H1 (cell line): ENCODE data around the gene NCLN. TPM values are rescaled to one million over a fixed set of nuclear protein-coding genes. Genes with fewer than 3 reads are reported as not detected.

Experiments
- CTCF ChIA-PET: fragments of 300-600 bp; sonication (Branson Sonifier 250); formaldehyde crosslinking; loops from one replicate; lab custom pipeline; 2021; ENCODE audit not compliant: partially characterized antibody; lab: Charles Lee
- POLR2A ChIA-PET: fragments of 300-600 bp; sonication (Branson Sonifier 250); formaldehyde crosslinking; loops from one replicate; lab custom pipeline; 2021; ENCODE audit warnings: inconsistent platforms; ENCODE audit not compliant: partially characterized antibody; lab: Charles Lee
- DNase-seq, 2 experiments: peaks; one replicate each; pipeline versions ENCODE4 v3.0.0 to v3.0.0-alpha.2; 2010 to 2022; ENCODE audit warnings: low spot score in 2 of 2, low read depth in 1 of 2, mixed read lengths in 1 of 2
- FAIRE-seq: peaks from 2 replicates; lab custom pipeline; 2011; peaks lifted over from hg19 to GRCh38; lab: Jason Lieb, UNC
- H2AFZ ChIP-seq: 2 replicates; pipeline ENCODE4 v1.8.1; 2012; ENCODE audit warnings: low read length, inconsistent platforms
- H2AK5ac ChIP-seq: 2 replicates; pipeline ENCODE4 v1.6.1; 2013; ENCODE audit warnings: low read depth, low read length
- H2BK120ac ChIP-seq: replicated peaks from 2 replicates; pipeline ENCODE3; 2013; ENCODE audit warnings: low read depth, low read length, inconsistent platforms
- H2BK12ac ChIP-seq: 2 replicates; pipeline ENCODE4 v1.6.1; 2013; ENCODE audit warnings: low read depth, low read length
- H2BK15ac ChIP-seq: 2 replicates; pipeline ENCODE4 v1.6.1; 2013; ENCODE audit warnings: low read length
- H2BK20ac ChIP-seq: 2 replicates; pipeline ENCODE4 v1.6.1; 2013; ENCODE audit warnings: low read length
- H2BK5ac ChIP-seq: 2 replicates; pipeline ENCODE4 v1.6.1; 2013; ENCODE audit warnings: low read depth, low read length
- H3K14ac ChIP-seq: 2 replicates; pipeline ENCODE4 v1.6.1; 2013; ENCODE audit warnings: inconsistent platforms; ENCODE audit not compliant: insufficient read length
- H3K18ac ChIP-seq: 2 replicates; pipeline ENCODE4 v1.6.1; 2013; ENCODE audit warnings: low read length; ENCODE audit errors: extremely low read depth
- H3K23ac ChIP-seq: 2 replicates; pipeline ENCODE4 v1.6.1; 2013; ENCODE audit warnings: inconsistent platforms; ENCODE audit not compliant: insufficient read length
- H3K23me2 ChIP-seq: 2 replicates; pipeline ENCODE4 v1.6.1; 2013; ENCODE audit warnings: low read depth, low read length
- H3K27ac ChIP-seq: 2 replicates; pipeline ENCODE4 v1.6.1; 2011; ENCODE audit warnings: low read depth, low read length, inconsistent platforms
- H3K27me3 ChIP-seq, 4 experiments: replicated peaks in 1 of 4; 1 replicate in 1 of 4; 2 replicates in 3 of 4; pipeline versions ENCODE4 v1.6.1 to v1.8.1; 2011 to 2013; ENCODE audit warnings: low read length in 3 of 4, mild to moderate bottlenecking in 3 of 4, inconsistent platforms in 2 of 4, mixed read lengths in 2 of 4, moderate library complexity in 1 of 4; ENCODE audit not compliant: control insufficient read depth in 3 of 4, insufficient read depth in 3 of 4; ENCODE audit errors: extremely low read depth in 1 of 4
- H3K36me3 ChIP-seq, 4 experiments: 2 replicates each; pipeline versions ENCODE4 v1.6.1 to v1.8.1; 2011 to 2013; ENCODE audit warnings: mild to moderate bottlenecking in 4 of 4, low read length in 3 of 4, moderate library complexity in 2 of 4, control low read depth in 1 of 4, inconsistent platforms in 1 of 4; ENCODE audit not compliant: insufficient read depth in 4 of 4, control insufficient read depth in 2 of 4
- H3K4ac ChIP-seq: replicated peaks from 2 replicates; pipeline ENCODE3; 2013; ENCODE audit warnings: low read length, low read depth, mixed read lengths, inconsistent platforms; ENCODE audit not compliant: insufficient read length
- H3K4me1 ChIP-seq, 4 experiments: replicated peaks in 1 of 4; 1 replicate in 1 of 4; 2 replicates in 3 of 4; pipeline versions ENCODE4 v1.6.1 to v1.8.1; 2011 to 2013; ENCODE audit warnings: low read length in 3 of 4, inconsistent platforms in 2 of 4, mixed read lengths in 1 of 4; ENCODE audit not compliant: insufficient read depth in 4 of 4, control insufficient read depth in 3 of 4
- H3K4me2 ChIP-seq, 2 experiments: 2 replicates each; pipeline versions ENCODE4 v1.6.1 to v1.8.1; 2011 to 2013; ENCODE audit warnings: low read depth in 2 of 2, low read length in 2 of 2, control low read depth in 1 of 2, inconsistent platforms in 1 of 2, mild to moderate bottlenecking in 1 of 2; ENCODE audit not compliant: insufficient read depth in 1 of 2
- H3K4me3 ChIP-seq, 4 experiments: fragments of 200-600, 300-600 bp in 1 of 4; sonication (generic), shearing (Covaris generic), sonication (Bioruptor Twin) in 1 of 4; 2 replicates each; pipeline versions ENCODE4 v1.5.1 to v1.8.1; 2011 to 2016; ENCODE audit warnings: low read length in 4 of 4, low read depth in 3 of 4, control low read depth in 2 of 4, inconsistent platforms in 2 of 4, mild to moderate bottlenecking in 2 of 4, mixed read lengths in 1 of 4, moderate library complexity in 1 of 4; ENCODE audit not compliant: insufficient read depth in 2 of 4; ENCODE audit errors: extremely low read depth in 1 of 4
- H3K56ac ChIP-seq: replicated peaks from 2 replicates; pipeline ENCODE3; 2013; ENCODE audit warnings: low read depth, mild to moderate bottlenecking, mixed read lengths, low read length, inconsistent platforms; ENCODE audit not compliant: insufficient read length
- H3K79me1 ChIP-seq: 2 replicates; pipeline ENCODE4 v1.6.1; 2013; ENCODE audit warnings: low read depth, low read length, control low read depth
- H3K79me2 ChIP-seq, 2 experiments: 2 replicates each; pipeline versions ENCODE4 v1.6.1 to v1.8.1; 2012 to 2013; ENCODE audit warnings: low read length in 2 of 2, mild to moderate bottlenecking in 2 of 2, inconsistent platforms in 1 of 2; ENCODE audit not compliant: insufficient read depth in 2 of 2, control insufficient read depth in 1 of 2
- H3K9ac ChIP-seq, 4 experiments: replicated peaks in 1 of 4; 1 replicate in 1 of 4; 2 replicates in 3 of 4; pipeline versions ENCODE4 v1.6.1 to v1.8.1; 2011 to 2013; ENCODE audit warnings: low read depth in 3 of 4, low read length in 3 of 4, control low read depth in 2 of 4, mild to moderate bottlenecking in 2 of 4, moderate library complexity in 2 of 4, inconsistent platforms in 1 of 4; ENCODE audit errors: extremely low read depth in 1 of 4
- H3K9me3 ChIP-seq, 2 experiments: 2 replicates each; pipeline versions ENCODE4 v1.6.1 to v1.8.1; 2012 to 2013; ENCODE audit warnings: mild to moderate bottlenecking in 2 of 2, moderate library complexity in 2 of 2, control low read depth in 1 of 2, inconsistent platforms in 1 of 2, low read depth in 1 of 2, low read length in 1 of 2, mixed read lengths in 1 of 2; ENCODE audit not compliant: insufficient read depth in 2 of 2
- H4K20me1 ChIP-seq, 2 experiments: replicated peaks in 1 of 2; 2 replicates each; pipeline versions ENCODE3 to v1.8.1; 2011 to 2013; ENCODE audit warnings: inconsistent platforms in 2 of 2, low read length in 2 of 2, mild to moderate bottlenecking in 1 of 2; ENCODE audit not compliant: insufficient read depth in 2 of 2, control insufficient read depth in 1 of 2
- H4K5ac ChIP-seq: 2 replicates; pipeline ENCODE4 v1.6.1; 2013; ENCODE audit warnings: low read length, low read depth, mixed read lengths, inconsistent platforms; ENCODE audit not compliant: insufficient read length
- H4K8ac ChIP-seq: 2 replicates; pipeline ENCODE4 v1.8.0; 2013; ENCODE audit warnings: mild to moderate bottlenecking, moderate library complexity, low read length, inconsistent platforms; ENCODE audit not compliant: insufficient read depth; ENCODE audit errors: extremely low read depth
- H4K91ac ChIP-seq: replicated peaks from 2 replicates; pipeline ENCODE3; 2013; ENCODE audit warnings: low read length, mixed read lengths, inconsistent platforms; ENCODE audit not compliant: insufficient read length
- BACH1 ChIP-seq: IDR thresholded peaks from 2 replicates; pipeline ENCODE4 v1.6.1; 2012; ENCODE audit warnings: low read length, improper control_type of control experiment
- CBX8 ChIP-seq: fragments of 300-800, 300-1000 bp; sonication (generic); IDR thresholded peaks from 2 replicates; pipeline ENCODE4 v1.7.1; 2016; ENCODE audit warnings: low read depth, low read length, borderline replicate concordance
- CEBPB ChIP-seq: IDR thresholded peaks from 2 replicates; pipeline ENCODE4 v1.6.1; 2012; ENCODE audit warnings: low read depth, low read length
- CHD1 ChIP-seq: IDR thresholded peaks from 2 replicates; pipeline ENCODE4 v1.6.1; 2012; ENCODE audit warnings: low read depth, low read length, improper control_type of control experiment
- CTBP2 ChIP-seq: IDR thresholded peaks from 2 replicates; pipeline ENCODE4 v1.7.0; 2011; ENCODE audit warnings: borderline replicate concordance, mild to moderate bottlenecking, moderate library complexity, mixed read lengths, low read length; ENCODE audit not compliant: insufficient read depth, insufficient read length
- EP300 ChIP-seq, 2 experiments: IDR thresholded peaks; 1 replicate in 1 of 2; 2 replicates in 1 of 2; pipeline ENCODE4 v1.6.1; 2011 to 2012; ENCODE audit warnings: low read depth in 2 of 2, low read length in 2 of 2, mild to moderate bottlenecking in 2 of 2, borderline replicate concordance in 1 of 2, inconsistent platforms in 1 of 2, moderate library complexity in 1 of 2
- FOSL1 ChIP-seq: IDR thresholded peaks from 2 replicates; pipeline ENCODE4 v1.6.1; 2011; ENCODE audit warnings: mild to moderate bottlenecking, low read depth, low read length, moderate library complexity; ENCODE audit not compliant: insufficient read depth
- KDM5A ChIP-seq: fragments of 200-600 bp; IDR thresholded peaks from 2 replicates; pipeline ENCODE4 v1.7.1; 2012; ENCODE audit warnings: mild to moderate bottlenecking, low read length, inconsistent platforms, mixed read lengths
- NANOG ChIP-seq: IDR thresholded peaks from 2 replicates; pipeline ENCODE4 v1.6.1; 2011; ENCODE audit warnings: low read length, low read depth, mild to moderate bottlenecking, inconsistent platforms; ENCODE audit not compliant: insufficient read depth, poor library complexity, severe bottlenecking
- POU5F1 ChIP-seq: IDR thresholded peaks from 2 replicates; pipeline ENCODE4 v1.6.1; 2011; ENCODE audit warnings: low read depth, mild to moderate bottlenecking, low read length, moderate library complexity
- RFX5 ChIP-seq: IDR thresholded peaks from 2 replicates; pipeline ENCODE4 v1.6.1; 2011; ENCODE audit warnings: low read depth, low read length, improper control_type of control experiment, borderline replicate concordance
- RXRA ChIP-seq: IDR thresholded peaks from 2 replicates; pipeline ENCODE4 v1.6.1; 2011; ENCODE audit warnings: low read depth, mild to moderate bottlenecking, low read length, moderate library complexity; ENCODE audit not compliant: insufficient read depth
- SP4 ChIP-seq: IDR thresholded peaks from 2 replicates; pipeline ENCODE4 v1.6.1; 2012; ENCODE audit warnings: low read length, inconsistent platforms
- TBP ChIP-seq: IDR thresholded peaks from 2 replicates; pipeline ENCODE4 v1.6.1; 2011; ENCODE audit warnings: low read depth, low read length, improper control_type of control experiment
- YY1 ChIP-seq: IDR thresholded peaks from 2 replicates; pipeline ENCODE4 v1.6.1; 2011; ENCODE audit warnings: low read depth, mild to moderate bottlenecking, low read length
- WGBS, 2 experiments: shearing (Covaris generic) in 1 of 2; methylation state at CpG; one replicate each; pipeline versions ENCODE4 v1.1.6 to v1.1.7; 2013 to 2015; ENCODE audit warnings: low lambda C conversion rate in 2 of 2, mixed read lengths in 2 of 2, inconsistent platforms in 1 of 2, low coverage in 1 of 2, missing lambda C conversion rate in 1 of 2; ENCODE audit not compliant: insufficient replicate concordance in 2 of 2, insufficient coverage in 1 of 2, insufficient read length in 1 of 2; ENCODE audit errors: extremely low coverage in 1 of 2, missing lambda C conversion rate in 1 of 2; 5-methylcytosine and 5-hydroxymethylcytosine counted together
- polyA plus RNA-seq, 7 experiments: library from polyadenylated mRNA; depleted of rRNA in 3 of 7; stranded (reverse) in 5 of 7; unstranded in 2 of 7; fragments of >200 nt in 5 of 7; fragments of 200-250 nt in 2 of 7; gene quantifications; 1 replicate in 5 of 7; 2 replicates in 1 of 7; 4 replicates in 1 of 7; pipeline versions ENCODE4 v1.2.1 to v1.2.3, GENCODE V29; 2011 to 2013; ENCODE audit warnings: missing spikeins in 2 of 7, mixed read lengths in 2 of 7
- total RNA-seq: library from RNA; stranded (reverse); fragmentation: NEBNext Ultra II Directional; extraction: Animal tissue kit (Norgen Biotek cat#: 25700); gene quantifications from 2 replicates; pipeline ENCODE4 v1.2.1, GENCODE V29; 2021

The NCLN gene
- total and polyA plus RNA-seq, 2 of the 8 experiments (the other 6 are each of a cell fraction or from before 2014, with no cell fraction given), result 89.2 to 103 TPM

DNA sequence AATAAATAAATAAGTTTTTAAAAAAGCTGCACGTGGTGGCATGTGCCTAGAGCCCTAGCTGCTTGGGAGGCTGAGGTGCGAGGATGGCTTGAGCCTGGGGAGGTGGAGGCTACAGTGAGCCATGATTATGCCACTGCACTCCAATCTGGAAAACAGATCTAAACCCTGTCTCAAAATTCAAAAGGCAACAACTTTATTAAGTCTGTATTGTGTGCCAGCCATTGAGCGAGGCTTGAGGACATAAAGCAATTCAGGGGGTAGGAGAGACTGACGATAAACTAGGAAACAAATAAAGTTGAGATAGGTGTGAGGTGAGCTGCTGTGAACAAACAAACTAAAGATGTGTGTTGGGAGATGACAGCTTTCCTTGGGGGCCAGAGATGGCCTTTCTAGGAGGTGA lies 47.4 kb downstream of the NCLN start:
- H3K4me2 ChIP-seq, result no peak overlapping the region
- H3K79me2 ChIP-seq, result 0 out of 4 replicates have a peak, but pooled peaks cover 0 to 2% of the 10 kb centered on the region in 2 experiments
- no peak overlapping the region for H3K23ac ChIP-seq
- peaks cover 0 to 13% (median 4%) of the 10 kb centered on the region in 4 experiments; a peak in 5 of 7 replicates for H3K4me1 ChIP-seq
- no peak overlapping the region for H2BK120ac ChIP-seq
- POLR2A ChIA-PET, result interaction anchor here (1.1 to 1.8 kb wide), 3 partner anchors 13 to 68 kb away, joined by 3 to 7 read pairs (median 3); no protein-coding TSS in a partner anchor
- H3K56ac ChIP-seq, result no peak overlapping the region
- no peak overlapping the region for H3K27ac ChIP-seq
- no peak overlapping the region for H3K14ac ChIP-seq
- H3K9ac ChIP-seq, result no peak overlapping the region
- H3K18ac ChIP-seq, result no peak overlapping the region
- FAIRE-seq, result no peak
- no peak for DNase-seq
- H4K20me1 ChIP-seq, result peaks cover 9 to 17% of the 10 kb centered on the region in 2 experiments
- no peak overlapping the region for H3K4me3 ChIP-seq
- H3K36me3 ChIP-seq, result no peaks in the 10 kb centered on the region
- no peaks in the 10 kb centered on the region for H3K79me1 ChIP-seq
- H2AFZ ChIP-seq, result no peak overlapping the region
- no peak overlapping the region for H3K4ac ChIP-seq
- H4K8ac ChIP-seq, result no peak overlapping the region
- H4K5ac ChIP-seq, result no peak overlapping the region
- no peak overlapping the region for H2BK20ac ChIP-seq
- H2BK15ac ChIP-seq, result no peak overlapping the region
- H2BK5ac ChIP-seq, result no peak overlapping the region
- H3K9me3 ChIP-seq, result no peaks in the 10 kb centered on the region
- no peaks in the 10 kb centered on the region for H3K27me3 ChIP-seq
- H4K91ac ChIP-seq, result no peak overlapping the region
- CTCF ChIA-PET, result interaction anchor here (0.6 to 1.8 kb wide), 9 partner anchors 10 to 111 kb away, joined by 3 to 6 read pairs (median 3); no protein-coding TSS in a partner anchor
- peaks cover 18% of the 10 kb centered on the region; the same call in 1 of the 2 replicates for H3K23me2 ChIP-seq
- H2BK12ac ChIP-seq, result no peak overlapping the region
- WGBS, 2 experiments, result 97% methylated on average over 4 of the region's 4 CpGs; no CpG with 5 or more reads in 1 of the 2 experiments
- H2AK5ac ChIP-seq, result no peak overlapping the region
- TF ChIP-seq TBP (no peak), RFX5 (no peak), SP4 (no peak), EP300 (IDR thresholded peaks at IDR 0.05; ENCODE audit: borderline replicate concordance in 1 of 2, low read depth in 2 of 2, low read length in 2 of 2) (no peak), CHD1 (no peak), CTBP2 (no peak), FOSL1 (no peak), YY1 (no peak), POU5F1 (no peak), BACH1 (no peak), NANOG (no peak), CBX8 (no peak), CEBPB (no peak), RXRA (no peak), KDM5A (no peak)
